ENCODE measurements around the gene ABCB4. TPM values are rescaled to one million over a fixed set of nuclear protein-coding genes. Genes with fewer than 3 reads are reported as not detected.
A peak's percentile ranks its signal among the peaks of the same experiment; 100 is the strongest.

ABCB4 gene
- total RNA-seq, 6 donors from 2014 or later, result 0.06 to 0.47 (median 0.15) TPM; not detected in 3

- peaks cover 0 to 9% (median 2%) of the 10 kb centered on the region in 4 donors for H3K27me3 ChIP-seq
- peaks cover 2 to 8% (median 5%) of the 10 kb centered on the region in 4 donors for H3K4me1 ChIP-seq
- no peak overlapping the region for H3K27ac ChIP-seq
- no peak for ATAC-seq (ENCODE audit: low FRiP score in 2 of 2)
- 88 to 90% methylated on average over 2 of the region's 2 CpGs for WGBS, 2 donors
- DNase-seq, result no peak
- no peaks in the 10 kb centered on the region for H3K9me3 ChIP-seq
- H3K4me3 ChIP-seq, result no peak overlapping the region
- no peaks in the 10 kb centered on the region for H3K36me3 ChIP-seq
- TF ChIP-seq EP300 (IDR thresholded peaks at IDR 0.05) (no peak), POLR2AphosphoS5 (IDR thresholded peaks at IDR 0.05) (no peak), CTCF (IDR thresholded peaks at IDR 0.05) (no peak), POLR2A (IDR thresholded peaks at IDR 0.05) (no peak)
Measured at GRCh38 chr7:87480386-87480785, 4.9 kb upstream of the ABCB4 start.

- WGBS, 2 donors, result 72 to 79% methylated on average over 2 of the region's 2 CpGs
- no peak for ATAC-seq (ENCODE audit: low FRiP score in 2 of 2)
- no peak overlapping the region for H3K4me3 ChIP-seq
- H3K36me3 ChIP-seq, result no peaks in the 10 kb centered on the region
- peaks cover 6 to 12% (median 7%) of the 10 kb centered on the region in 4 donors for H3K4me1 ChIP-seq
- H3K9me3 ChIP-seq, result no peaks in the 10 kb centered on the region
- TF ChIP-seq POLR2A (IDR thresholded peaks at IDR 0.05) (no peak), EP300 (IDR thresholded peaks at IDR 0.05) (no peak), POLR2AphosphoS5 (IDR thresholded peaks at IDR 0.05) (no peak), CTCF (IDR thresholded peaks at IDR 0.05) (no peak)
- DNase-seq, result no peak
- peaks cover 0 to 11% (median 3%) of the 10 kb centered on the region in 4 donors for H3K27me3 ChIP-seq
- H3K27ac ChIP-seq, result no peak overlapping the region
Measured at GRCh38 chr7:87479951-87480350, 4.5 kb upstream of the ABCB4 start.

- 56 to 71% methylated on average over 7 to 8 of the region's 8 CpGs for WGBS, 2 donors
- ATAC-seq (ENCODE audit: low FRiP score in 2 of 2) (no peak), DNase-seq (no peak)
- H3K27ac ChIP-seq, result no peak overlapping the region
- TF ChIP-seq POLR2A (IDR thresholded peaks at IDR 0.05) (no peak), CTCF (IDR thresholded peaks at IDR 0.05) (no peak), EP300 (IDR thresholded peaks at IDR 0.05) (no peak), POLR2AphosphoS5 (IDR thresholded peaks at IDR 0.05) (no peak)
- H3K4me1 ChIP-seq, result peaks cover 6 to 18% (median 9%) of the 10 kb centered on the region in 4 donors
- H3K9me3 ChIP-seq, result no peaks in the 10 kb centered on the region
- H3K4me3 ChIP-seq, result peak overlapping the region in 1 of 4 donors; percentile 48
- no peaks in the 10 kb centered on the region for H3K36me3 ChIP-seq
- peaks cover 0 to 11% (median 3%) of the 10 kb centered on the region in 4 donors for H3K27me3 ChIP-seq
Measured at GRCh38 chr7:87476179-87476557, 688 bp upstream of the ABCB4 start.

GRCh38 chr7:87474533-87475358 is 734 bp downstream of the ABCB4 start:
- Histone ChIP-seq H3K27me3 (peaks cover 0 to 11% (median 3%) of the 10 kb centered on the region in 4 donors), H3K4me1 (peaks cover 6 to 18% (median 9%) of the 10 kb centered on the region in 4 donors), H3K27ac (no peak overlapping the region), H3K36me3 (no peaks in the 10 kb centered on the region), H3K4me3 (peak overlapping the region in 3 of 4 donors; percentile 32 to 49 (median 48)), H3K9me3 (no peaks in the 10 kb centered on the region)
- 23 to 26% methylated on average over 14 of the region's 14 CpGs for WGBS, 2 donors
- TF ChIP-seq POLR2A (IDR thresholded peaks at IDR 0.05), result no peak
- no peak for TF ChIP-seq CTCF (IDR thresholded peaks at IDR 0.05)
- TF ChIP-seq EP300 (IDR thresholded peaks at IDR 0.05), result no peak
- no peak for TF ChIP-seq POLR2AphosphoS5 (IDR thresholded peaks at IDR 0.05)
- DNase-seq, result no peak
- ATAC-seq (ENCODE audit: low FRiP score in 2 of 2), result peak in 1 of 2 donors; percentile 68

All from upper lobe of left lung (tissue), 6 donors.